Measurements from ENCODE around the gene GDPD1.
"Not testable (repeated sequence)": the region's sequence is repeated elsewhere in the genome, so short reads cannot be mapped to it uniquely, and the experiment has no call there.

- TF ChIP-seq POLR2A, CTCF (IDR thresholded peaks at IDR 0.05): not testable (repeated sequence)
Measured at GRCh38 chr17:59179601-59180000, 40.7 kb upstream of the GDPD1 start.
